ENCODE data around the gene PEX10.
"Not testable (repeated sequence)": the region's sequence is repeated elsewhere in the genome, so short reads cannot be mapped to it uniquely, and the experiment has no call there.

The PEX10 gene

GRCh38 chr1:2441746-2442145 lies 29.4 kb upstream of the PEX10 start:
- no peak for DNase-seq
- no peaks in the 10 kb centered on the region for H3K9me3 ChIP-seq (ENCODE audit: insufficient read depth, low read length, severe bottlenecking)
- H3K27ac ChIP-seq (ENCODE audit: low read length) = no peak overlapping the region
- no peak overlapping the region for H3K9ac ChIP-seq (ENCODE audit: low read depth, low read length)
- peaks cover under 1% of the 10 kb centered on the region; the same call in 1 of the 2 replicates for H4K20me1 ChIP-seq (ENCODE audit: insufficient read depth, low read length)
- no peaks in the 10 kb centered on the region for H3K27me3 ChIP-seq (ENCODE audit: insufficient read depth, low read length, poor library complexity)
- no peak for ATAC-seq (ENCODE audit: insufficient read depth, low read depth)
- H3K4me1 ChIP-seq (ENCODE audit: insufficient read depth, low read length) = no peaks in the 10 kb centered on the region
- H3K36me3 ChIP-seq (ENCODE audit: insufficient read depth, low read length) = no peaks in the 10 kb centered on the region
- no peak overlapping the region for H2AFZ ChIP-seq (ENCODE audit: low read depth, low read length)
- TF ChIP-seq CTCF (IDR thresholded peaks at IDR 0.05; ENCODE audit: borderline replicate concordance, extremely low read depth, low read length, poor library complexity, severe bottlenecking) (no peak), EZH2 (IDR thresholded peaks at IDR 0.05; ENCODE audit: borderline replicate concordance, low read depth, low read length, severe bottlenecking) (no peak)
- no peak overlapping the region for H3K4me3 ChIP-seq (ENCODE audit: low read depth in 1 of 2, low read length in 2 of 2)
- no peak overlapping the region for H3K4me2 ChIP-seq (ENCODE audit: insufficient read depth, low read length)
- no peaks in the 10 kb centered on the region for H3K79me2 ChIP-seq (ENCODE audit: insufficient read depth, low read length)

GRCh38 chr1:2440346-2440745 lies 28.0 kb upstream of the PEX10 start:
- not testable (repeated sequence) for H4K20me1 ChIP-seq (ENCODE audit: insufficient read depth, low read length); H3K9me3 ChIP-seq (ENCODE audit: insufficient read depth, low read length, severe bottlenecking); H3K9ac ChIP-seq (ENCODE audit: low read depth, low read length); ATAC-seq (ENCODE audit: insufficient read depth, low read depth); H3K4me3 ChIP-seq (ENCODE audit: low read depth in 1 of 2, low read length in 2 of 2); H3K4me1 ChIP-seq (ENCODE audit: insufficient read depth, low read length); H3K27ac ChIP-seq (ENCODE audit: low read length); H3K79me2 ChIP-seq (ENCODE audit: insufficient read depth, low read length); H3K27me3 ChIP-seq (ENCODE audit: insufficient read depth, low read length, poor library complexity); DNase-seq; H2AFZ ChIP-seq (ENCODE audit: low read depth, low read length); H3K36me3 ChIP-seq (ENCODE audit: insufficient read depth, low read length); H3K4me2 ChIP-seq (ENCODE audit: insufficient read depth, low read length)

- Histone ChIP-seq H3K9ac (ENCODE audit: low read depth, low read length) (no peak overlapping the region), H3K4me1 (ENCODE audit: insufficient read depth, low read length) (no peaks in the 10 kb centered on the region), H3K27me3 (ENCODE audit: insufficient read depth, low read length, poor library complexity) (no peaks in the 10 kb centered on the region), H3K4me3 (ENCODE audit: low read depth in 1 of 2, low read length in 2 of 2) (no peak overlapping the region), H3K9me3 (ENCODE audit: insufficient read depth, low read length, severe bottlenecking) (no peaks in the 10 kb centered on the region), H3K27ac (ENCODE audit: low read length) (no peak overlapping the region), H4K20me1 (ENCODE audit: insufficient read depth, low read length) (peaks cover 2% of the 10 kb centered on the region; the same call in 1 of the 2 replicates), H3K4me2 (ENCODE audit: insufficient read depth, low read length) (no peak overlapping the region), H3K36me3 (ENCODE audit: insufficient read depth, low read length) (no peaks in the 10 kb centered on the region), H2AFZ (ENCODE audit: low read depth, low read length) (no peak overlapping the region), H3K79me2 (ENCODE audit: insufficient read depth, low read length) (no peaks in the 10 kb centered on the region)
- no peak for TF ChIP-seq CTCF (IDR thresholded peaks at IDR 0.05; ENCODE audit: borderline replicate concordance, extremely low read depth, low read length, poor library complexity, severe bottlenecking)
- TF ChIP-seq EZH2 (IDR thresholded peaks at IDR 0.05; ENCODE audit: borderline replicate concordance, low read depth, low read length, severe bottlenecking) = no peak
- ATAC-seq (ENCODE audit: insufficient read depth, low read depth) (no peak), DNase-seq (no peak)
Observed at GRCh38 chr1:2439369-2439768, 27.0 kb upstream of the PEX10 start.

GRCh38 chr1:2438641-2439040 lies 26.3 kb upstream of the PEX10 start:
- no peak for DNase-seq
- Histone ChIP-seq H3K27ac (ENCODE audit: low read length) (no peak overlapping the region), H3K79me2 (ENCODE audit: insufficient read depth, low read length) (no peaks in the 10 kb centered on the region), H3K4me1 (ENCODE audit: insufficient read depth, low read length) (no peaks in the 10 kb centered on the region), H3K4me3 (ENCODE audit: low read depth in 1 of 2, low read length in 2 of 2) (no peak overlapping the region), H2AFZ (ENCODE audit: low read depth, low read length) (no peak overlapping the region), H3K36me3 (ENCODE audit: insufficient read depth, low read length) (no peaks in the 10 kb centered on the region), H3K9me3 (ENCODE audit: insufficient read depth, low read length, severe bottlenecking) (no peaks in the 10 kb centered on the region), H3K9ac (ENCODE audit: low read depth, low read length) (no peak overlapping the region), H4K20me1 (ENCODE audit: insufficient read depth, low read length) (peaks cover 2% of the 10 kb centered on the region; the same call in 1 of the 2 replicates), H3K4me2 (ENCODE audit: insufficient read depth, low read length) (no peak overlapping the region), H3K27me3 (ENCODE audit: insufficient read depth, low read length, poor library complexity) (no peaks in the 10 kb centered on the region)
- TF ChIP-seq CTCF (IDR thresholded peaks at IDR 0.05; ENCODE audit: borderline replicate concordance, extremely low read depth, low read length, poor library complexity, severe bottlenecking) = no peak
- no peak for TF ChIP-seq EZH2 (IDR thresholded peaks at IDR 0.05; ENCODE audit: borderline replicate concordance, low read depth, low read length, severe bottlenecking)
- no peak for ATAC-seq (ENCODE audit: insufficient read depth, low read depth)

All from DND-41 (cell line).